ENCODE results near the gene ARHGAP24.

GRCh38 chr4:85448906-85449890 lies 25.8 kb upstream of the ARHGAP24 start:
- TF ChIP-seq CTCF (IDR thresholded peaks at IDR 0.05) (no peak), POLR2A (IDR thresholded peaks at IDR 0.05) (no peak)
